Vagina (tissue), 2 donors: ENCODE measurements around the gene AADACL3. TPM values are rescaled to one million over a fixed set of nuclear protein-coding genes. Genes with fewer than 3 reads are reported as not detected.

Source experiments
- DNase-seq, 2 donors: peaks; one replicate each; pipeline ENCODE4 v3.0.0-alpha.2; 2017; ENCODE audit errors: extremely low spot score in 2 of 2
- H3K27ac ChIP-seq: fragments of 200-600 bp; sonication (generic); one replicate; pipeline ENCODE4 v1.5.1; 2019
- H3K27me3 ChIP-seq: fragments of 200-600 bp; sonication (generic); one replicate; pipeline ENCODE4 v1.5.1; 2019
- H3K36me3 ChIP-seq, 2 donors: fragments of 200-600 bp; sonication (generic); one replicate each; pipeline ENCODE4 v1.5.1; 2017 to 2019
- H3K4me1 ChIP-seq: fragments of 200-600 bp; sonication (generic); one replicate; pipeline ENCODE4 v1.5.1; 2019
- H3K4me3 ChIP-seq, 2 donors: fragments of 200-600 bp; sonication (generic); 1 replicate in 1 of 2; 2 replicates in 1 of 2; pipeline ENCODE4 v1.5.1; 2016 to 2019
- H3K9me3 ChIP-seq: fragments of 200-600 bp; sonication (generic); one replicate; pipeline ENCODE4 v1.5.1; 2019
- POLR2A ChIP-seq, 2 donors: fragments of 450-650 bp; IDR thresholded peaks; one replicate each; pipeline ENCODE4 v1.6.1; 2017; ENCODE audit warnings: antibody characterized with exemption in 2 of 2, mild to moderate bottlenecking in 2 of 2, moderate library complexity in 2 of 2
- POLR2AphosphoS5 ChIP-seq, 2 donors: sonication (generic); formaldehyde crosslinking; IDR thresholded peaks; one replicate each; pipeline ENCODE4 v1.9.0; 2017; ENCODE audit warnings: antibody characterized with exemption in 2 of 2, mild to moderate bottlenecking in 2 of 2, low read depth in 1 of 2; ENCODE audit not compliant: insufficient read depth in 1 of 2
- intact Hi-C: fragments of 100-400 bp; cut with DNase I; formaldehyde crosslinking; loops from one replicate; pipeline ENCODE4 v1.15.1; 2023
- total RNA-seq: library from RNA; depleted of rRNA; stranded (reverse); fragments of >200 nt; gene quantifications from one replicate; pipeline ENCODE4 v1.2.3, GENCODE V29; 2016
- TF ChIP-seq, protein P1 (sequence below), 3 experiments: fragments of 450-650 bp in 2 of 3; fragments of 200-600 bp in 1 of 3; sonication (generic) in 1 of 3; IDR thresholded peaks; one replicate each; pipeline ENCODE4 v1.5.1; 2017 to 2019; ENCODE audit warnings: antibody characterized with exemption in 3 of 3, mild to moderate bottlenecking in 2 of 3, moderate library complexity in 2 of 3

The AADACL3 gene
- total RNA-seq, 1 donor from 2014 or later, result not detected

DNA sequence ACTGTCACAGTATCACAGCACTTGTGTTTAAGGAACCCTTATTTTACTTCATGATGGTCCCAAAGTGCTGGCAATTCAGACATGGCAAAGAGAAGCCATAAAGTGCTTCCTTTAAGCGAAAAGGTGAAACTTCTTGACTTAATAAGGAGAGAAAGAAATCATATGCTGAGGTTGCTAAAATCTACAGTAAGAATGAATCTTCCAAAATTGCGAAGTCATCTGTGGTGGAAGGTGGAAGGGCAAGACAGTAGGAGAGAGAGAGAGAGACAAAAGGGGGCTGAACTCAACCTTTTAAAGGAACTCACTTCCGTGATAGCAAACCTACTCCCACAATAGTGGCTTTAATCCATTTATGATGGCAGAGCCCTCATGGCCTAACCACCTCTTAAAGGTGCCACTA is 19.3 kb upstream of the AADACL3 start:
- H3K27ac ChIP-seq, result no peak overlapping the region
- no peak for DNase-seq
- intact Hi-C loops, result no loop called here

GRCh38 chr1:12697397-12697796 is 18.5 kb upstream of the AADACL3 start:
- no peaks in the 10 kb centered on the region for H3K27me3 ChIP-seq
- H3K9me3 ChIP-seq, result no peaks in the 10 kb centered on the region
- intact Hi-C loops, result no loop called here
- no peak overlapping the region for H3K4me3 ChIP-seq
- no peak overlapping the region for H3K27ac ChIP-seq
- TF ChIP-seq, protein P1, sequence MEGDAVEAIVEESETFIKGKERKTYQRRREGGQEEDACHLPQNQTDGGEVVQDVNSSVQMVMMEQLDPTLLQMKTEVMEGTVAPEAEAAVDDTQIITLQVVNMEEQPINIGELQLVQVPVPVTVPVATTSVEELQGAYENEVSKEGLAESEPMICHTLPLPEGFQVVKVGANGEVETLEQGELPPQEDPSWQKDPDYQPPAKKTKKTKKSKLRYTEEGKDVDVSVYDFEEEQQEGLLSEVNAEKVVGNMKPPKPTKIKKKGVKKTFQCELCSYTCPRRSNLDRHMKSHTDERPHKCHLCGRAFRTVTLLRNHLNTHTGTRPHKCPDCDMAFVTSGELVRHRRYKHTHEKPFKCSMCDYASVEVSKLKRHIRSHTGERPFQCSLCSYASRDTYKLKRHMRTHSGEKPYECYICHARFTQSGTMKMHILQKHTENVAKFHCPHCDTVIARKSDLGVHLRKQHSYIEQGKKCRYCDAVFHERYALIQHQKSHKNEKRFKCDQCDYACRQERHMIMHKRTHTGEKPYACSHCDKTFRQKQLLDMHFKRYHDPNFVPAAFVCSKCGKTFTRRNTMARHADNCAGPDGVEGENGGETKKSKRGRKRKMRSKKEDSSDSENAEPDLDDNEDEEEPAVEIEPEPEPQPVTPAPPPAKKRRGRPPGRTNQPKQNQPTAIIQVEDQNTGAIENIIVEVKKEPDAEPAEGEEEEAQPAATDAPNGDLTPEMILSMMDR (IDR thresholded peaks at IDR 0.05), result no peak
- TF ChIP-seq POLR2AphosphoS5 (IDR thresholded peaks at IDR 0.05; ENCODE audit: insufficient read depth in 1 of 2, low read depth in 1 of 2) (no peak), POLR2A (IDR thresholded peaks at IDR 0.05) (no peak)
- H3K4me1 ChIP-seq, result no peaks in the 10 kb centered on the region
- no peak for DNase-seq
- no peaks in the 10 kb centered on the region for H3K36me3 ChIP-seq

More for the DNA sequence above, 19.3 kb upstream of the AADACL3 start:
- H3K36me3 ChIP-seq, result no peaks in the 10 kb centered on the region
- no peak overlapping the region for H3K4me3 ChIP-seq
- TF ChIP-seq, protein P1 (IDR thresholded peaks at IDR 0.05), result no peak
- TF ChIP-seq POLR2A (IDR thresholded peaks at IDR 0.05), result no peak
- TF ChIP-seq POLR2AphosphoS5 (IDR thresholded peaks at IDR 0.05; ENCODE audit: insufficient read depth in 1 of 2, low read depth in 1 of 2), result no peak
- H3K4me1 ChIP-seq, result no peaks in the 10 kb centered on the region
- H3K9me3 ChIP-seq, result no peaks in the 10 kb centered on the region
- H3K27me3 ChIP-seq, result no peaks in the 10 kb centered on the region

GRCh38 chr1:12703821-12704451 is 12.0 kb upstream of the AADACL3 start:
- no peak for DNase-seq
- Histone ChIP-seq H3K4me3 (no peak overlapping the region), H3K27me3 (no peaks in the 10 kb centered on the region), H3K27ac (no peak overlapping the region), H3K36me3 (no peaks in the 10 kb centered on the region), H3K9me3 (no peaks in the 10 kb centered on the region), H3K4me1 (no peaks in the 10 kb centered on the region)
- intact Hi-C loops, result no loop called here
- TF ChIP-seq POLR2A (IDR thresholded peaks at IDR 0.05) (no peak), POLR2AphosphoS5 (IDR thresholded peaks at IDR 0.05; ENCODE audit: insufficient read depth in 1 of 2, low read depth in 1 of 2) (no peak)
- TF ChIP-seq, protein P1 (IDR thresholded peaks at IDR 0.05), result no peak

DNA sequence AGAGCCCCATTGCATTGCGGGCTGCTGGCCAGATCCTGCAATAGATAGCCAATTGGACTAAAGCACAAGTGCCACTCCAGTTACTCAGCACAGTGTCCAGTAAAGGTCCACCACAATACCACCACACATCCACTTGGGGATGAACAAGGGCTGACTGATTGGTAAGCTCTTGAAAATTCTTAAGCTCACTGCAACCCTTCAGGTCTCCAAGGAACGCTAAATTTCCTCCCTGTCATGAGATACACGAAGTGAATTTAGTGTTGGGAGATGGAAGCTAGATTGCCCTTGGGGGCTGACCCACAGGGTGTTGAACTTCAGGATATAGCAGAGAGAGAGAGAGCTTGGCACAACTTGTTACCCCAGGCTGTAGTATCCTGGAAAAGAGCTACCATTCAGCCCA is 9.8 kb upstream of the AADACL3 start:
- Histone ChIP-seq H3K4me3 (no peak overlapping the region), H3K4me1 (no peaks in the 10 kb centered on the region), H3K27ac (no peak overlapping the region), H3K9me3 (no peaks in the 10 kb centered on the region), H3K27me3 (no peaks in the 10 kb centered on the region), H3K36me3 (no peaks in the 10 kb centered on the region)
- TF ChIP-seq, protein P1 (IDR thresholded peaks at IDR 0.05), result no peak
- TF ChIP-seq POLR2A (IDR thresholded peaks at IDR 0.05) (no peak), POLR2AphosphoS5 (IDR thresholded peaks at IDR 0.05; ENCODE audit: insufficient read depth in 1 of 2, low read depth in 1 of 2) (no peak)
- DNase-seq, result no peak
- intact Hi-C loops, result no loop called here

- Histone ChIP-seq H3K4me1 (no peaks in the 10 kb centered on the region), H3K27me3 (no peaks in the 10 kb centered on the region), H3K4me3 (no peak overlapping the region), H3K36me3 (no peaks in the 10 kb centered on the region), H3K27ac (no peak overlapping the region), H3K9me3 (no peaks in the 10 kb centered on the region)
- DNase-seq, result no peak
- no peak for TF ChIP-seq POLR2A (IDR thresholded peaks at IDR 0.05)
- TF ChIP-seq, protein P1 (IDR thresholded peaks at IDR 0.05), result no peak
- no peak for TF ChIP-seq POLR2AphosphoS5 (IDR thresholded peaks at IDR 0.05; ENCODE audit: insufficient read depth in 1 of 2, low read depth in 1 of 2)
- intact Hi-C loops, result no loop called here
These were observed 7.4 kb upstream of the AADACL3 start for GRCh38 chr1:12708396-12709090.
